Measurements from ENCODE around the gene GPX2.

The GPX2 gene

GRCh38 chr14:64928239-64929013, 14.1 kb downstream of the GPX2 start:
- no peaks in the 10 kb centered on the region; the same call in 1 of the 2 replicates for H3K36me3 ChIP-seq (replicated peaks; ENCODE audit: insufficient read depth, low read length)
- TF ChIP-seq CTCF (IDR thresholded peaks at IDR 0.05; ENCODE audit: low read length): no peak
- TF ChIP-seq EZH2 (optimal IDR thresholded peaks at IDR 0.05; ENCODE audit: low read depth, low read length): no peak
- no peak for TF ChIP-seq EZH2phosphoT487 (IDR thresholded peaks at IDR 0.05; ENCODE audit: low read length)
- no peaks in the 10 kb centered on the region for H3K27me3 ChIP-seq (replicated peaks; ENCODE audit: insufficient read depth, low read length)
- peaks cover 26% of the 10 kb centered on the region for H3K4me1 ChIP-seq (ENCODE audit: low read length)
- no peak overlapping the region for H2AFZ ChIP-seq (ENCODE audit: low read length)
- peak overlapping the region; percentile 71; the same call in 1 of the 2 replicates for H3K27ac ChIP-seq (ENCODE audit: low read length)
- peaks cover 24% of the 10 kb centered on the region for H3K79me2 ChIP-seq (ENCODE audit: low read length)
- H3K9me3 ChIP-seq (replicated peaks; ENCODE audit: insufficient read depth, low read length): no peaks in the 10 kb centered on the region
- H3K9ac ChIP-seq (ENCODE audit: low read length): no peak overlapping the region
- no peaks in the 10 kb centered on the region for H3K9me2 ChIP-seq (replicated peaks; ENCODE audit: insufficient read depth, low read length)
- peaks cover 14% of the 10 kb centered on the region for H3F3A ChIP-seq (ENCODE audit: insufficient read depth, low read length)
- no peak overlapping the region; the same call in 1 of the 2 replicates for H3K4me3 ChIP-seq (ENCODE audit: low read length)
- no peaks in the 10 kb centered on the region for H4K20me1 ChIP-seq (ENCODE audit: insufficient read depth, low read length)
- H3K4me2 ChIP-seq (ENCODE audit: low read depth, low read length): peak overlapping the region; percentile 45; the same call in 1 of the 2 replicates
- DNase-seq: peak; percentile 29

- Histone ChIP-seq H3K4me3 (ENCODE audit: low read length) (no peak overlapping the region), H3F3A (ENCODE audit: insufficient read depth, low read length) (peaks cover 14% of the 10 kb centered on the region), H3K4me1 (ENCODE audit: low read length) (peaks cover 26% of the 10 kb centered on the region), H2AFZ (ENCODE audit: low read length) (no peak overlapping the region), H3K27me3 (replicated peaks; ENCODE audit: insufficient read depth, low read length) (no peaks in the 10 kb centered on the region), H3K9ac (ENCODE audit: low read length) (no peak overlapping the region), H4K20me1 (ENCODE audit: insufficient read depth, low read length) (no peaks in the 10 kb centered on the region), H3K79me2 (ENCODE audit: low read length) (peaks cover 27% of the 10 kb centered on the region), H3K36me3 (replicated peaks; ENCODE audit: insufficient read depth, low read length) (no peaks in the 10 kb centered on the region), H3K9me2 (replicated peaks; ENCODE audit: insufficient read depth, low read length) (no peaks in the 10 kb centered on the region), H3K9me3 (replicated peaks; ENCODE audit: insufficient read depth, low read length) (no peaks in the 10 kb centered on the region), H3K4me2 (ENCODE audit: low read depth, low read length) (no peak overlapping the region), H3K27ac (ENCODE audit: low read length) (no peak overlapping the region)
- no peak for DNase-seq
- TF ChIP-seq CTCF (IDR thresholded peaks at IDR 0.05; ENCODE audit: low read length): no peak
Measured at GRCh38 chr14:64927031-64927430, 15.5 kb downstream of the GPX2 start.

- Histone ChIP-seq H3K36me3 (replicated peaks; ENCODE audit: insufficient read depth, low read length) (no peaks in the 10 kb centered on the region), H4K20me1 (ENCODE audit: insufficient read depth, low read length) (no peaks in the 10 kb centered on the region), H3K9me2 (replicated peaks; ENCODE audit: insufficient read depth, low read length) (no peaks in the 10 kb centered on the region), H3K27ac (ENCODE audit: low read length) (no peak overlapping the region), H2AFZ (ENCODE audit: low read length) (no peak overlapping the region), H3F3A (ENCODE audit: insufficient read depth, low read length) (peaks cover 14% of the 10 kb centered on the region), H3K4me2 (ENCODE audit: low read depth, low read length) (no peak overlapping the region), H3K79me2 (ENCODE audit: low read length) (peaks cover 32% of the 10 kb centered on the region), H3K4me1 (ENCODE audit: low read length) (peaks cover 26% of the 10 kb centered on the region), H3K4me3 (ENCODE audit: low read length) (no peak overlapping the region), H3K27me3 (replicated peaks; ENCODE audit: insufficient read depth, low read length) (no peaks in the 10 kb centered on the region), H3K9me3 (replicated peaks; ENCODE audit: insufficient read depth, low read length) (no peaks in the 10 kb centered on the region), H3K9ac (ENCODE audit: low read length) (no peak overlapping the region)
- no peak for DNase-seq
- TF ChIP-seq EZH2 (optimal IDR thresholded peaks at IDR 0.05; ENCODE audit: low read depth, low read length): no peak
- TF ChIP-seq EZH2phosphoT487 (IDR thresholded peaks at IDR 0.05; ENCODE audit: low read length): no peak
- TF ChIP-seq CTCF (IDR thresholded peaks at IDR 0.05; ENCODE audit: low read length): no peak
Measured at GRCh38 chr14:64926398-64926995, 16.0 kb downstream of the GPX2 start.

Data from MM.1S (cell line).